ENCODE data around the gene TEX26. TPM values are rescaled to one million over a fixed set of nuclear protein-coding genes. Genes with fewer than 3 reads are reported as not detected.
A peak's percentile ranks its signal among the peaks of the same experiment; 100 is the strongest.

Gene TEX26
- total RNA-seq, 1 experiment from 2014 or later: not detected

- Mint-ChIP-seq H3K9me3 (ENCODE audit: unreplicated experiment) (no peaks in the 10 kb centered on the region), H3K4me3 (ENCODE audit: unreplicated experiment) (no peak overlapping the region), H3K27ac (ENCODE audit: low read depth, unreplicated experiment) (no peak overlapping the region), H3K27me3 (ENCODE audit: insufficient read depth, unreplicated experiment) (no peaks in the 10 kb centered on the region), H3K4me1 (ENCODE audit: insufficient read depth, unreplicated experiment) (peaks cover 10% of the 10 kb centered on the region), H3K36me3 (ENCODE audit: insufficient read depth, unreplicated experiment) (no peaks in the 10 kb centered on the region)
- DNase-seq (ENCODE audit: unreplicated experiment): peak; percentile 26
- ChIA-PET POLR2A (no interaction called here), CTCF (interaction anchor here (0.5 to 1.7 kb wide), 6 partner anchors 12 to 1054 kb away, joined by 3 to 9 read pairs (median 4); no protein-coding TSS in a partner anchor)
- no TSS peak for BruUV-seq (replicated peaks)
- intact Hi-C loops (cut with micrococcal nuclease): no loop called here
- peak; percentile 26 for TF ChIP-seq CTCF (IDR thresholded peaks at IDR 0.05; ENCODE audit: unreplicated experiment)
Measured at GRCh38 chr13:30892966-30893365, 39.5 kb upstream of the TEX26 start.

- ChIA-PET POLR2A (no interaction called here), CTCF (interaction anchor here (0.6 kb wide), 1 partner anchor 88 kb away, joined by 5 read pairs; no protein-coding TSS in a partner anchor)
- H3K4me3 Mint-ChIP-seq (ENCODE audit: unreplicated experiment): no peak overlapping the region
- peaks cover 15% of the 10 kb centered on the region for H3K4me1 Mint-ChIP-seq (ENCODE audit: insufficient read depth, unreplicated experiment)
- H3K36me3 Mint-ChIP-seq (ENCODE audit: insufficient read depth, unreplicated experiment): no peaks in the 10 kb centered on the region
- H3K9me3 Mint-ChIP-seq (ENCODE audit: unreplicated experiment): no peaks in the 10 kb centered on the region
- no peak for TF ChIP-seq CTCF (IDR thresholded peaks at IDR 0.05; ENCODE audit: unreplicated experiment)
- peak overlapping the region; percentile 88 for H3K27ac Mint-ChIP-seq (ENCODE audit: low read depth, unreplicated experiment)
- intact Hi-C loops (cut with micrococcal nuclease): no loop called here
- peak; percentile 64 for DNase-seq (ENCODE audit: unreplicated experiment)
- H3K27me3 Mint-ChIP-seq (ENCODE audit: insufficient read depth, unreplicated experiment): peaks cover 10% of the 10 kb centered on the region
- no TSS peak for BruUV-seq (replicated peaks)
Measured at GRCh38 chr13:30895773-30896172, 36.7 kb upstream of the TEX26 start.

GRCh38 chr13:30898070-30898469, 34.4 kb upstream of the TEX26 start:
- no peaks in the 10 kb centered on the region for H3K9me3 Mint-ChIP-seq (ENCODE audit: unreplicated experiment)
- POLR2A ChIA-PET: no interaction called here
- H3K27me3 Mint-ChIP-seq (ENCODE audit: insufficient read depth, unreplicated experiment): peaks cover 23% of the 10 kb centered on the region
- H3K36me3 Mint-ChIP-seq (ENCODE audit: insufficient read depth, unreplicated experiment): no peaks in the 10 kb centered on the region
- no TSS peak for BruUV-seq (replicated peaks)
- H3K4me1 Mint-ChIP-seq (ENCODE audit: insufficient read depth, unreplicated experiment): peaks cover 15% of the 10 kb centered on the region
- no peak overlapping the region for H3K4me3 Mint-ChIP-seq (ENCODE audit: unreplicated experiment)
- DNase-seq (ENCODE audit: unreplicated experiment): no peak
- CTCF ChIA-PET: no interaction called here
- no peak for TF ChIP-seq CTCF (IDR thresholded peaks at IDR 0.05; ENCODE audit: unreplicated experiment)
- no peak overlapping the region for H3K27ac Mint-ChIP-seq (ENCODE audit: low read depth, unreplicated experiment)
- intact Hi-C loops (cut with micrococcal nuclease): no loop called here

- POLR2A ChIA-PET: no interaction called here
- Mint-ChIP-seq H3K27me3 (ENCODE audit: insufficient read depth, unreplicated experiment) (peaks cover 28% of the 10 kb centered on the region), H3K4me3 (ENCODE audit: unreplicated experiment) (no peak overlapping the region), H3K36me3 (ENCODE audit: insufficient read depth, unreplicated experiment) (no peaks in the 10 kb centered on the region), H3K4me1 (ENCODE audit: insufficient read depth, unreplicated experiment) (peaks cover 15% of the 10 kb centered on the region), H3K27ac (ENCODE audit: low read depth, unreplicated experiment) (no peak overlapping the region), H3K9me3 (ENCODE audit: unreplicated experiment) (no peaks in the 10 kb centered on the region)
- intact Hi-C loops (cut with micrococcal nuclease): no loop called here
- no peak for TF ChIP-seq CTCF (IDR thresholded peaks at IDR 0.05; ENCODE audit: unreplicated experiment)
- no TSS peak for BruUV-seq (replicated peaks)
- DNase-seq (ENCODE audit: unreplicated experiment): peak; percentile 48
- CTCF ChIA-PET: interaction anchor here (0.6 kb wide), 1 partner anchor 33 kb away, joined by 3 read pairs; no protein-coding TSS in a partner anchor
Measured at GRCh38 chr13:30898678-30899241, 33.7 kb upstream of the TEX26 start.
